ENCODE results near the gene MYOF.

DNA sequence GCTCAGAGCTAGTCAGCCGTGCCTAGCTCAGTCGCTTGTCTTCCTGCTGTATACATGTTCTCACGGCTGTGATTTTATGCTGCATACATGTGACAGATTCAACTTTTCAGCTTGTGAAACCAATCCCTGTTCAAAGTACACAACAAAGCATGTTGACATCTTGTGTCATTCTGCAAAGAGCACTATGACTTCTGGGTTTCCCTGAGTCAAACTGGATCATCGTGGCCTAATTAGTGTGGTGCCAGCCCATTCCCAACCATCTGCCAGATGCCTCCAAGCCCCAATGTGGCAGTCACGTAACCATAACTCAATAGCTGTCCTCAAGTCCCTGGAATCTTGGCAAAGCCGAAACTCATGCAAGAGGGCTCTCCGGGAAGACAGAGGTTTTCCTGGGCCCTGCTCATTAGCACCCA lies 144.8 kb downstream of the MYOF start:
- TF ChIP-seq, protein P1, sequence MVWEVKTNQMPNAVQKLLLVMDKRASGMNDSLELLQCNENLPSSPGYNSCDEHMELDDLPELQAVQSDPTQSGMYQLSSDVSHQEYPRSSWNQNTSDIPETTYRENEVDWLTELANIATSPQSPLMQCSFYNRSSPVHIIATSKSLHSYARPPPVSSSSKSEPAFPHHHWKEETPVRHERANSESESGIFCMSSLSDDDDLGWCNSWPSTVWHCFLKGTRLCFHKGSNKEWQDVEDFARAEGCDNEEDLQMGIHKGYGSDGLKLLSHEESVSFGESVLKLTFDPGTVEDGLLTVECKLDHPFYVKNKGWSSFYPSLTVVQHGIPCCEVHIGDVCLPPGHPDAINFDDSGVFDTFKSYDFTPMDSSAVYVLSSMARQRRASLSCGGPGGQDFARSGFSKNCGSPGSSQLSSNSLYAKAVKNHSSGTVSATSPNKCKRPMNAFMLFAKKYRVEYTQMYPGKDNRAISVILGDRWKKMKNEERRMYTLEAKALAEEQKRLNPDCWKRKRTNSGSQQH (CRISPR knock-in tag; IDR thresholded peaks at IDR 0.05) = no peak
- TF ChIP-seq THRAP3 (IDR thresholded peaks at IDR 0.05; ENCODE audit: borderline replicate concordance) (no peak), PHF21A (IDR thresholded peaks at IDR 0.05; ENCODE audit: borderline replicate concordance, low read depth) (no peak)

Measured in K562 (cell line).